Astrocyte of the spinal cord (primary cell): ENCODE data around the gene MYO1A.

Experiments used
- DNase-seq: peaks from one replicate; pipeline ENCODE4 v3.0.0; 2011; ENCODE audit warnings: low read depth, low spot score
- H3K4me3 ChIP-seq: 2 replicates; pipeline ENCODE4 v1.5.1; 2011; ENCODE audit warnings: low read depth, mild to moderate bottlenecking, low read length, moderate library complexity
- CTCF ChIP-seq: IDR thresholded peaks from 2 replicates; pipeline ENCODE4 v1.5.1; 2012; ENCODE audit warnings: low read depth, mild to moderate bottlenecking, low read length, inconsistent platforms
- in situ Hi-C: cut with HindIII; loops from 2 replicates; pipeline ENCODE4 v1.10.0; 2017; ENCODE audit warnings: low sequenced_read_pairs

The MYO1A gene

GRCh38 chr12:57095440-57095839 is 45.5 kb upstream of the MYO1A start:
- DNase-seq, result no peak
- H3K4me3 ChIP-seq, result no peak overlapping the region
- in situ Hi-C loops, result no loop called here
- TF ChIP-seq CTCF, result no peak

GRCh38 chr12:57094208-57095160 is 44.6 kb upstream of the MYO1A start:
- in situ Hi-C loops, result no loop called here
- no peak for TF ChIP-seq CTCF
- DNase-seq, result no peak
- H3K4me3 ChIP-seq, result no peak overlapping the region

- no peak overlapping the region for H3K4me3 ChIP-seq
- DNase-seq, result peak; percentile 81
- peak; percentile 71 for TF ChIP-seq CTCF
- in situ Hi-C loops, result no loop called here
Measured at GRCh38 chr12:57093415-57094207, 43.7 kb upstream of the MYO1A start.

GRCh38 chr12:57092876-57093414 is 43.0 kb upstream of the MYO1A start:
- in situ Hi-C loops, result no loop called here
- no peak overlapping the region for H3K4me3 ChIP-seq
- no peak for DNase-seq
- no peak for TF ChIP-seq CTCF

GRCh38 chr12:57092529-57092862 is 42.6 kb upstream of the MYO1A start:
- H3K4me3 ChIP-seq, result no peak overlapping the region
- DNase-seq, result no peak
- in situ Hi-C loops, result no loop called here
- TF ChIP-seq CTCF, result no peak

GRCh38 chr12:57091638-57092528 is 42.0 kb upstream of the MYO1A start:
- no peak overlapping the region for H3K4me3 ChIP-seq
- in situ Hi-C loops, result no loop called here
- no peak for DNase-seq
- no peak for TF ChIP-seq CTCF
